LNCaP clone FGC (cell line): ENCODE results near the gene CCR1.

ENCODE experiments used
- DNase-seq: peaks from one replicate; pipeline ENCODE4 v3.0.0-alpha.2; 2011; ENCODE audit warnings: low read depth
- H3K4me3 ChIP-seq: 2 replicates; pipeline ENCODE4 v1.5.1; 2011; ENCODE audit warnings: mild to moderate bottlenecking, low read depth, low read length, control low read depth
- TF ChIP-seq, protein P1 (sequence below): IDR thresholded peaks from 2 replicates; pipeline ENCODE4 v1.5.1; 2012; ENCODE audit warnings: mild to moderate bottlenecking; ENCODE audit not compliant: control insufficient read depth, insufficient read depth; ENCODE audit errors: extremely low read depth

Gene CCR1

DNA sequence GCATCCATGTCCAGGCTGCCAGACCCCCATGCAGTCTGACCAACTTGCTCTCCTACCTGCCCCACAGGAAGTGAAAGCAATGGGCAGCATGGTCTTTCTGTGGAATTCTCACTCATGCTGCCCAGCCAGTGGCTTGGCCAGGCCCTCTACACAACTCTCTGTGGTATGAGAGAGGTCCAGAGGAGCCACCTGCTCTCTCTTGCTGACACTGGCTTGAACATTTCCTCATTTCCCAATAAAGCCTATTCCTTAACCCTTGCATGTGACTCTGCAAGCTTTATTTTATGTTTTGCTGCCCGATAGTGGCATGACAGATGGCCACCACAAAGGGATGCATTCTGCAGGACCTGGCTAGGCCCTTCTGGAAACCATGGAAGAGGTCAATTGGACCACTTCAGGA is 53.8 kb downstream of the CCR1 start:
- DNase-seq: no peak
- TF ChIP-seq, protein P1, sequence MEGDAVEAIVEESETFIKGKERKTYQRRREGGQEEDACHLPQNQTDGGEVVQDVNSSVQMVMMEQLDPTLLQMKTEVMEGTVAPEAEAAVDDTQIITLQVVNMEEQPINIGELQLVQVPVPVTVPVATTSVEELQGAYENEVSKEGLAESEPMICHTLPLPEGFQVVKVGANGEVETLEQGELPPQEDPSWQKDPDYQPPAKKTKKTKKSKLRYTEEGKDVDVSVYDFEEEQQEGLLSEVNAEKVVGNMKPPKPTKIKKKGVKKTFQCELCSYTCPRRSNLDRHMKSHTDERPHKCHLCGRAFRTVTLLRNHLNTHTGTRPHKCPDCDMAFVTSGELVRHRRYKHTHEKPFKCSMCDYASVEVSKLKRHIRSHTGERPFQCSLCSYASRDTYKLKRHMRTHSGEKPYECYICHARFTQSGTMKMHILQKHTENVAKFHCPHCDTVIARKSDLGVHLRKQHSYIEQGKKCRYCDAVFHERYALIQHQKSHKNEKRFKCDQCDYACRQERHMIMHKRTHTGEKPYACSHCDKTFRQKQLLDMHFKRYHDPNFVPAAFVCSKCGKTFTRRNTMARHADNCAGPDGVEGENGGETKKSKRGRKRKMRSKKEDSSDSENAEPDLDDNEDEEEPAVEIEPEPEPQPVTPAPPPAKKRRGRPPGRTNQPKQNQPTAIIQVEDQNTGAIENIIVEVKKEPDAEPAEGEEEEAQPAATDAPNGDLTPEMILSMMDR: no peak
- no peak overlapping the region for H3K4me3 ChIP-seq
